ENCODE data around the gene HSPA8.

HSPA8 gene

DNA sequence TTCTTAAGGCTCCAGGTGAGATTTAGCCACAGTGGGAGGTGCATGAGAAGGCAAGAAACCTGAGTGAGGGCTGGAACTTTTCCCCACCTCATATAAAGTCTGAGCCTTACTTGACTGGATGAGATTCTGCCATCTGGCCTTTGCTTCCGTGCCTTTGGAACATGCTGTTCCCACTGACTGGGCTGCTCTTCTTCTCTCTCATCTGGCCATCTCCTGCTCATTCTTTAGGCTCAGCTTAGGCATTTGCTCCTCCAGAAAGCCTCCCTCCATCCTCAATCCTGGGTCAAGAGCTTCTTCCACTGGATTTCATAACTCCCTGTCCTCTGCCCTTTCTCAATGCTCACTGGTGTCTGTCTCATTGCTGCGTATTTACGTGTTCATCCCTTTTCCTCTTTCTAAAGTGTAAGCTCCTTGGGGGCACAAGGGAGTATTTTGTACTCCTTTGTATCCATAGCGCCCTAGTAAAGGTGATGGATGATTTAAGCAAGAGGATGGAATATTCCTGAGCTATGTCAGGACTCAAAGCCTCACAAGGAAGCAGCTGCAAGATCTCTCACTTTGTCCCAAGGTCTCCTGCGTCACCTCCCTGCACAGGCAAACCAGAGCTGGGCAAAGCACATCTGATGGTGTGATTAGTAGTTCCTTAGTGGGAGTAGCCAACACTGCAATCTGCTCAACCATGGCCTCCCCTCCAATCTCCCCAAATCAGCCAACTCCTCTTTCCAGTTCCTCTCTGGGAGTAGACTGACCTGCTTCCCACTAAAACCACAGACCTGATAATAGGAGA lies 15.3 kb downstream of the HSPA8 start:
- no peak for DNase-seq

DNA sequence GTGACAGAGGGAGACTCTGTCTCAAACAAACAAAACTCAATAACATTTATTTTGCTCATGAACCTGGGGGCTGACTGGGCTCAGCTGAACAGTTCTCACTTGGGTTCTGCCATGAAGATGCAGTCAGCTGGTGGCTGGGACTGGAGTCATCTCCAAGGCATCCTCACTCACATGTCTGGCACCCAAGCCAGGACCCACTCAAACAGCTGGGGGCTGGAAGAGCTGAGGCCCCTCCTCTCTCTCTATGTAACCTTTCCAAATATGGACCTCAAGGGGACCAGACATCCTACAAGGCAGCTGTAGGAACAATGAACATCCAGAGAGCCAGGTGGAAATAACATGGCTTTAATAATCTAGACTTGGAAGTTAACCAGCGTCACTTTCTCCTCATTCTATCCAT lies 16.8 kb downstream of the HSPA8 start:
- DNase-seq: no peak

DNA sequence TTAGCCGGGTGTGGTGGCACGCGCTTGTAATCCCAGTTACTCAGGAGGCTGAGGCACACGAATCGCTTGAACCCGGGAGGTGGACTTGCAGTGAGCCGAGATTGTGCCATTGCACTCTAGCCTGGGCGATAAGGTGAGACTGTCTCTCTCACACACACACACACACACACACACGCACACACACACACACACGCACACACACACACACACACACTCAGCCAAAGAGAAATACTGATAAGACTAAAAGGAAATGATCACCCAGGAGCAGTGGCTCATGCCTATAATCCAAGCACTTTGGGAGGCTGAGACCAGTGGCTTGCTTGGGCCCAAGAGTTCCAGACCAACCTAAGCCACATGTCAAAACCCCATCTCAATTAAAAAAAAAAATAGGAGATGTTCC lies 20.8 kb downstream of the HSPA8 start:
- DNase-seq: no peak

DNA sequence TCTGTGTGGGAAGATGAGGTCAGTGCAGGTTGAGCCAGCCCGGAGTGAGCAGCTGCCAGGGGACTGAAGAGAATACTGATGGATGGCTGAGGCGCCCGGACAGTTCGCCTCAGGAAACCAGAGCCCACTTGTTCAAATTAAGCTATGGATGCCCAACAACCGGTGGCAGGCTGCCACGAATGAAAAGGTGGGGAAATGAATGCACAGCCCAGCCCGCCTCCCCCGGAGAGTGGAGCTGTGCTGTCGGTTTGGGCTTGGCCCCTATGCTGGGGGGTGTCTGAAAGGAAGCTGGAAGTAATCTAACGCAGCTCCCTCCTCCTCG lies 21.9 kb downstream of the HSPA8 start:
- peak; percentile 57 for DNase-seq

DNA sequence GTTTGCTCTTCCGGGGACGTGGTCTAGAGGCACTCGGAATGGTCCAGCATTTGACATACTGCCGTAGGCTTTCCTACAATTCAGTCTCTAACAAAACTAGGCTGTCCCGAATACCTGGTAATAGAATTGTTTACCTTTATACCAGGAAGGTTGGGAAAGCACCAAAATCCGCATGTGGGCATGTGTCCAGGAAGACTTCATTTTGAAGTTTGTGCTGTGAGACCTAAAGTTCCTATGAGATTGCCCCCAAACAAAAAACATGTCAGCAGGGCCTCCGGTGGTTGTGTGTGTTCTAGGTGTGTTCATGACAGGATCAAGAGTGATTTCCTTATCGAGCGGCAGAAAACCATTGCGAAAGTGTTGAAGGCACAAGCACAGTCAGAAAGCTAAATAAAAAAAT lies 26.1 kb downstream of the HSPA8 start:
- DNase-seq: no peak

- no peak for DNase-seq
Observed at GRCh38 chr11:123034597-123034996, 27.3 kb downstream of the HSPA8 start.

- no peak for DNase-seq
Observed at GRCh38 chr11:123033895-123034294, 28.0 kb downstream of the HSPA8 start.

GRCh38 chr11:123030517-123030916 lies 31.4 kb downstream of the HSPA8 start:
- DNase-seq: no peak

DNA sequence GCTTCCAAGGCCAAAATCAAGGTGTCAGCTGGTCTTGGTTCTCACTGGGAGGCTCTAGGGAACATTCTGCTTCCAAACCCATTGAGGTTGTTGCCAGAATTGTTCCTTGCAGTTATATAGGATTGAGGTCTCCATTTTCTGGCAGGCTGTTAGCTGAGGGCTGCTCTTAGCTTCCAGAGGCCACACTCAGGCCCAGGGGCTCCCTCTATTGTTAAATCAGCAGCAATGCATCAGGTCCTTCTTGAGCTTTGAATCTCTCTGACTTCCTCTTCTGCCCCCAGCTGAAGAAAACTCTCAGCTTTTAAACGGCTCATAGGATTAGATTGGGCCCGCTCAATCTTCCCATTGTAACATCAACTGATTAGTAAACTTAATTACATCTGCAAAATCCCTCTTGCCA lies 41.0 kb downstream of the HSPA8 start:
- DNase-seq: peak; percentile 44

- DNase-seq: no peak
Observed at GRCh38 chr11:123018702-123019101, 43.2 kb downstream of the HSPA8 start.

DNA sequence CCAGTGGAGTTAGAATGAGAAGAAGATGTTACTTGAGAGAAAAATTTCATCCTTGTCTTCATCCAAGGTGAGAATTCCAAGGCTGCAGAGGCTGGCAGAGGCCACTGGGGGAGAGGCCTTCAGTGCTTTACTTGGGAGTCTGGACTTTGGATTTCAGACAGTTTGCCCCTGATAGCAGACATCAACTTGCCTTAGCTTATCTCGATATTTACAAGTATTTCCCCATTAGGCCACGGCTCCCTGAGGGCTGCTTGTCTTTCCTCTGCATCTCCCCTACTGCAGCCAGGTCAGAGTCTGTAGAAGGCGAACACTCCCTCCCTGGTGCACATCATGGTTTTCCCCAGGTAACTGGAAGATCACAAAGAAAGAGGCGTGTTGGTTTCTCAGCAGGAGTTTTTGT lies 50.4 kb downstream of the HSPA8 start:
- no peak for DNase-seq
